HG02642 (cell line): ENCODE data around the gene SLC32A1.

Experiments
- ATAC-seq: cut with Tn5 transposase; IDR thresholded peaks from one replicate; pipeline ENCODE4 v1.9.1; 2021; ENCODE audit warnings: mild to moderate bottlenecking; ENCODE audit not compliant: unreplicated experiment, poor library complexity

The SLC32A1 gene

GRCh38 chr20:38725148-38725901 is 1.0 kb downstream of the SLC32A1 start:
- no peak for ATAC-seq

DNA sequence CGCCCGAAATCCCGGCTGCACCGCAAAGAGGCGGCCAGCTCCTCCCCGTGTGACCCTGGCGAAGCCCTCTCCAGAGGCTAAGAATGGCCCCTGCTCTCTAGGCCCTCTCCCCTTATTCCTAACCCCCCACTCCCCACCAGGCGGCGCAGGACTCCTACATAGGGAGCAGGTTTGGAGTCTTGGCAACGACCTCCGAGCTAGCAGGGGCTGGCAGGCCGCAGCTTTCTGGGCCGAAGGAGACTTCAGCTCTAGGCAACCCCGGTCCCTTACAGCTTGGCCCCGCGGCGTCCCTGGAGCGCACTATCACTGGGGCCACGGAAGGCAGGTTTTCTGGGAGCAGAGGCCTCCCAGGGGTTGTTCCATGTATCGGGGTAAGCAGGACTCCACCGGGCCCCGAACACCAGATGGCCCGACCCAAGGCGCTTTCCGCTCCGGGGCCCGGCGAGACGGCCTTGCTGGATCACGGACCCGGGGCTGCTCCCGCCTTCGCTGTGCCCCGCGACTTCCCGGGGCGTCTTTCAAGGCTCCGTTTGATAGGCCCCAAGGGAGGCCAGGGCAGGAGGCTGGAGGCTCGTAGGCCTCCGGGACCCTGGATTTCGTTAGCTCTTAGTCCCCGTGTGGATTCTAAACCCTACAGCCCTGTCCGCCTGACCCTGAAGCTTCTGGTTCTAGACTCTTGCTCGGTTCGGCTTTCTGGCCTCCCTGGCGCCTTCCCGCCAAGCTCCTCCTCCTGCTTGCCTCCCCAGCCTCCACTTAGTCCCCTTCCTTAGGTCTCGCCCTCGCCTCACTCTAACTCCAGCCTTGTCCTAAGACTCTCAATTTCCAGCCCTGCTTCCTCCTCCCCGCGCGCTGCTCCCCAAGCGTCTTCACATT is 1.9 kb downstream of the SLC32A1 start:
- no peak for ATAC-seq

DNA sequence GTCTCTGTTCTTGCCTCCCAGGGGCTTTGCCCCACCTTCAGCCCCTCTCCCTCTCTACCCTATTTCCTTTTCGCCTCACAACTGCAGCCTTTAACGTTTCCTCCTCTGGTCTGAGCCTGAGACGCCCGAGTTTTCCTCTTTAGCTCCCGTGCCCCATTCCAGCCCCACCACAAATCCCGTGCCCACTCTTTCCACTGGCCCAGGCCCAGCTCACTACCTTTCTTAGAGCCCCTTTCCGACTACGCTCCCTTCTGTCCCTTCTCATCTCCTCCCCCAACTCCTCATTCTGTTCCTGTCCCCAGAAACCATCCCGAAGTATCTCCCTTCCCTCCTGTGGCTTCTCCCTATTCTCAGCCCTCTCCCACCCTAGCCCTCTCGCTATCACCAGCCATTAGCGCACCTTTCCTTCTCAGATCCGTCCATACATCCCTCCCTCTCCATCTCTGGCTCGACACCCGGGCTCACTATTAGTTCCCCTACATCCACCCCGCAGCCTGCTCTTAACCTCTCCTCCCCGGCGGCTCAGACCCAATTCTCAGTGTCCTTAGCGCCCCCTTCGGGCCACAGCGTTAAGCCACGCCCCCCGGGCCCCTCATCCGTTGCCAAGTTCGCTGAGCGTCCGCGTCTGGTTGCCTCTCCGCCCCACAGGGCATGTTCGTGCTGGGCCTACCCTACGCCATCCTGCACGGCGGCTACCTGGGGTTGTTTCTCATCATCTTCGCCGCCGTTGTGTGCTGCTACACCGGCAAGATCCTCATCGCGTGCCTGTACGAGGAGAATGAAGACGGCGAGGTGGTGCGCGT is 2.7 kb downstream of the SLC32A1 start:
- ATAC-seq = no peak

- ATAC-seq = no peak
Observed at GRCh38 chr20:38727607-38728190, 3.4 kb downstream of the SLC32A1 start.

GRCh38 chr20:38728191-38728781 is 4.0 kb downstream of the SLC32A1 start:
- ATAC-seq = no peak

DNA sequence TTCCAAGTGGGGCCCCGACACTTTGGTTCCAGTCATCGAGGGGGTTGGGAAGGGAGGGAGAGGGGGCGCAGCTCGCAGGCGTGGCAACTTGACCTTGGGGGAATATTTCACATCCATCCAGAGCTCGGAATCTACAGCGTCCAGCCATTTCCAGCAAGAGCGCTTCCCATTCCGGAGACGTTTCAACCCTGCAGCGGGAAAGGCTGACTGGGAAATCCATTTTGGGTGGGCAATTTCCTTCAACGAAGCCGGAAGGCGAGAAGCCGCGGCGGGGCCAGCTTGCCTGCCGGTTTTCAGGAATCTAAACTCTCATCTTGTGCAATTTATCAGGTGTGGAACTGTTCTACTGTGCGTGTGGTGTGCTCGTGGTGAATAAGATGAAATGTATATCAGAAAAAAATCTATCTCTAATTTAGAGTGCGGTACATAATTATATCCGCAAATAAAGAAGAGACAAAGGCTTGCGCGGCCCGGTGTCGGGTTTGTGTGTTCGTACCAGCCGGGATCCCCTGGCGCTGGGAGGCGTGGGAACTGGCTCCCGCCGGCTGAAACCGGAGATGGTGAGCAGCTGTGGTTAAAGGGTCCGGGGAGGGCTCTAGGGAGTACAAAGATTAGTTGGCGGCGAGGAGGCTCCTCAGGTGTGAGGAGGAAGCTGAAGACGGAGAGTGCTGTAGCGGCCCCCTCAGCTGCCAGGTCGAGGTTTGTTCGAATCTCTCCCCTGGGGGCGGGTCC is 4.8 kb downstream of the SLC32A1 start:
- no peak for ATAC-seq

DNA sequence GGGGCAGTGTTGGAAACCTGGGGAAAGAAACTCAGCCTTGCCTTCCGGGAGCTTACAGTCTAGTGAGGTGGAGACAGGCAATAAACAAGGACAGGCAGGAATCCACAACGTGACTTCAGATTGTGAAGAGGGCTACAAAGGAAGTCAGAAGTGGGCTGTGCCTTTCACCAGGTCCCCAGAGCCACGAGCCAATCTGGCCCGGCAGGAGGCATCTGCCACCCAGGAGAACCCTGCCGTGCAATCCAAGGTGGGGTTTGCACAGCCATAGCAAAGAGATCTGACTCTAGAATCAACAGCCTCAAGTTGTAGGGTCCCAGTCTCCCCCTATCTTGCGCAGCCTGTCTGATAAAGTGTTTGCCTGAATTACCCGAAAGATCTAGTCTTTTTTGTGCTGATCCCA is 5.5 kb downstream of the SLC32A1 start:
- ATAC-seq = no peak

GRCh38 chr20:38730167-38730988 is 6.1 kb downstream of the SLC32A1 start:
- no peak for ATAC-seq

DNA sequence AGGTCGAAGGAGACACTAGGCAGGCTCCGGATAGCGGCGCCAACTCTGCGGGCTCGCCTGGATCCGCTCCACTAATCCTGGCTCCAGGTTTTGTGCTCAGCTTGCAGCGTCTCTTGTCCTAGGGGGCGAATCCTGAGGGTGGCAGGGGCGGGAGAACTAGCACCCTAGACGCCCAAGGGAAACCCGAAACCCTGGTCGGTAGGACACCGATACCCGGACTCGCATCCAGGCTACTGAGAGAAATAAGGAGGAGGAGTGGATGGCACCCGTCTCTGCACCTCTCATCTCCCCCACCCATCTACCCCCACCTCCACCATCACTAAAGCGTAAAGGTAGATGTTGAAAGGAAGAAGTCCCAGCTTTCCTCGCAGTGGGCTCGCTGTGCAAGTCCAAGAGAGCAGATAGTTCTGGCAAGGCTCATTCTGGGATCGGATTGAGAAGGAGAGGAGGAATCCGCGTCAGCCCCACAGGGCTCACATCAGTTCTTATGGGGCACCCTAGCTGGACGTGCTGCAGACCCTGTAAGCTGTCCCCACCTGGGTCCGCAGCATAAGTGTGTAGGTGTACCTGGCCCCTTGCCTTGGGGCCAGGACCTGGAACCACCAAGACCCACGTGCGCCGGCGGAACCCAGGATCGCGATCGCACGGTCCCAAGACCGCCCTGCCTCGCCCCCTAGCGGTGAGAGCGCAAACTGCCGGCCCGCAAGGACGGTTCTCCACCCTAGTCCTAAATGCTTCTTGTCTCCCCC is 6.9 kb downstream of the SLC32A1 start:
- peak; percentile 64 for ATAC-seq

GRCh38 chr20:38731738-38732113 is 7.4 kb downstream of the SLC32A1 start:
- ATAC-seq = no peak

DNA sequence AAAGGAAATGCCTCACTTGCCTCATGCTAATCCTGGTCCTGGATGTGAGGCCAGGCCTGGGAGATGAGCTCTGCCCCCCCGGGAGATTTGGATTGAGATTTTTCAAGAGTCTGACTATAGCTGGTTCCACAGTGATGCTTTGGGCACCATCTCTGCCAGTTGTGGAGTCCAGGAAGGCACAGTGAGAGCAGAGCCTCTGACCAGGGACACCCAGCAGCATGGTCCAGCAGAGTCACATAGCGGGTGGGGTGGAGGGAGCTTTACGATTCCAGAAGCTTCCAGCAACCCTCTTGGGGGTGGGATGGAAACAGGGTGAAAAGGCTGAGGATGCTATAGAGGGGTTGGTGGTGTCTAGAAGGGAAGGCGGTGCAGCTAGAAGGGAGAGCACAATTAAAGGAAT is 8.7 kb downstream of the SLC32A1 start:
- no peak for ATAC-seq

DNA sequence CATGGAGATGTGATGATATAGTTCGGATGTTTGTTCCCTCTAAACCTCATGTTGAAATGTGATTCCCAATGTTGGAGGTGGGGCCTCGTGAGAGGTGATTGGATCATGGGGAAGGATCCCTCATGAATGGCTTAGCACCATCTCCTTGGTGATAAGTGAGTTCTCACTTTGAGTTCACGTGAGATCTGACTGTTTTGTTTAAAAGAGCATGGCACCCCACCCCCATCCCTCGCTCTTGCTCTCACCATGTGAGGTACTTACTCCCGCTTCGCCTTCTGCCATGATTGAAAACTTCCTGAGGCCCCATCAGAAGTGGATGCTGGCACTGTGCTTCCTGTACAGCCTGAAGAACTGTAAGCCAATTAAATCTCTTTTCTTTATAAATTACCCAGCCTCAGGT is 10.9 kb downstream of the SLC32A1 start:
- no peak for ATAC-seq

GRCh38 chr20:38737887-38738286 is 13.6 kb downstream of the SLC32A1 start:
- ATAC-seq = no peak

DNA sequence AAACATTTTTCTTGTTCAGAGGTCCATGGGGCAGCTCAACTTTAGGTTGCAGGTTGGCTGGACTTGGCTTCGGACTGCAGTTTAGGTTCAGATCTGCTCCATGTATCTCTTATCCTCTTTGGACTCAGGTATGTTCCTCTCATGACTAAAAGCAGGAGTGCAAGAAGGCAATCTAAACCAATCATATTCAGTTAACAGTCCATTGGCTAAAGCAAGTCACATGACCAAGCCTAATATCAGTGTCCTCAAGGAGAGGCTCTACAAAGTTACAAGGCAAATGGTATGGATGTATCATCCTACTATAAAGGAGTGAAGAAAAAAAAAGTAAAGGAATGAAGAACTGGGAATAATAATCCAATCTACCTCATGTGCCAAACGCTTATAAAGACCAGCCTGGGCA is 21.5 kb downstream of the SLC32A1 start:
- ATAC-seq = no peak

GRCh38 chr20:38747495-38748096 is 23.3 kb downstream of the SLC32A1 start:
- no peak for ATAC-seq

- peak; percentile 89 for ATAC-seq
Observed at GRCh38 chr20:38748097-38748860, 24.0 kb downstream of the SLC32A1 start, which contains the start of gene ACTR5. TSS of gene ACTR5 (plus strand) at chr20:38748460. CDS start at chr20:38748479, 19 bp downstream.

- peak; percentile 32 for ATAC-seq
Observed at GRCh38 chr20:38748861-38749149, 24.5 kb downstream of the SLC32A1 start.
